ENCODE data around the gene STRBP.

Gene STRBP

GRCh38 chr9:123167474-123167873 is 100.9 kb downstream of the STRBP start:
- Histone ChIP-seq H4K20me1 (ENCODE audit: insufficient read depth, low read length) (no peaks in the 10 kb centered on the region), H3K4me1 (ENCODE audit: low read length) (peaks cover 7% of the 10 kb centered on the region), H3F3A (ENCODE audit: insufficient read depth, low read length) (peaks cover 5% of the 10 kb centered on the region; the same call in 1 of the 2 replicates), H3K9me3 (replicated peaks; ENCODE audit: insufficient read depth, low read length) (no peaks in the 10 kb centered on the region), H3K27me3 (replicated peaks; ENCODE audit: insufficient read depth, low read length) (no peaks in the 10 kb centered on the region), H3K36me3 (replicated peaks; ENCODE audit: insufficient read depth, low read length) (0 out of 2 replicates have a peak, but pooled peaks cover 3% of the 10 kb centered on the region), H2AFZ (ENCODE audit: low read length) (no peak overlapping the region), H3K4me3 (ENCODE audit: low read length) (no peak overlapping the region), H3K4me2 (ENCODE audit: low read depth, low read length) (no peak overlapping the region), H3K79me2 (ENCODE audit: low read length) (peaks cover 10% of the 10 kb centered on the region; the same call in 1 of the 2 replicates), H3K9me2 (replicated peaks; ENCODE audit: insufficient read depth, low read length) (no peaks in the 10 kb centered on the region), H3K9ac (ENCODE audit: low read length) (no peak overlapping the region), H3K27ac (ENCODE audit: low read length) (no peak overlapping the region)
- TF ChIP-seq EZH2 (optimal IDR thresholded peaks at IDR 0.05; ENCODE audit: low read depth, low read length) (no peak), CTCF (IDR thresholded peaks at IDR 0.05; ENCODE audit: low read length) (no peak), EZH2phosphoT487 (IDR thresholded peaks at IDR 0.05; ENCODE audit: low read length) (no peak)
- no peak for DNase-seq

- Histone ChIP-seq H3K9me3 (replicated peaks; ENCODE audit: insufficient read depth, low read length) (no peaks in the 10 kb centered on the region), H3K27me3 (replicated peaks; ENCODE audit: insufficient read depth, low read length) (no peaks in the 10 kb centered on the region), H3K4me1 (ENCODE audit: low read length) (peaks cover 7% of the 10 kb centered on the region), H3K9ac (ENCODE audit: low read length) (no peak overlapping the region), H3F3A (ENCODE audit: insufficient read depth, low read length) (peaks cover 5% of the 10 kb centered on the region; the same call in 1 of the 2 replicates), H2AFZ (ENCODE audit: low read length) (no peak overlapping the region), H3K79me2 (ENCODE audit: low read length) (no peaks in the 10 kb centered on the region), H3K4me3 (ENCODE audit: low read length) (no peak overlapping the region), H4K20me1 (ENCODE audit: insufficient read depth, low read length) (no peaks in the 10 kb centered on the region), H3K36me3 (replicated peaks; ENCODE audit: insufficient read depth, low read length) (no peaks in the 10 kb centered on the region), H3K9me2 (replicated peaks; ENCODE audit: insufficient read depth, low read length) (no peaks in the 10 kb centered on the region), H3K4me2 (ENCODE audit: low read depth, low read length) (no peak overlapping the region), H3K27ac (ENCODE audit: low read length) (no peak overlapping the region)
- DNase-seq, result no peak
- no peak for TF ChIP-seq EZH2 (optimal IDR thresholded peaks at IDR 0.05; ENCODE audit: low read depth, low read length)
- no peak for TF ChIP-seq CTCF (IDR thresholded peaks at IDR 0.05; ENCODE audit: low read length)
Observed at GRCh38 chr9:123165813-123166212, 102.6 kb downstream of the STRBP start.

GRCh38 chr9:123164285-123164684 is 104.1 kb downstream of the STRBP start:
- Histone ChIP-seq H3F3A (ENCODE audit: insufficient read depth, low read length) (no peaks in the 10 kb centered on the region), H4K20me1 (ENCODE audit: insufficient read depth, low read length) (no peaks in the 10 kb centered on the region), H2AFZ (ENCODE audit: low read length) (no peak overlapping the region), H3K4me2 (ENCODE audit: low read depth, low read length) (no peak overlapping the region), H3K4me1 (ENCODE audit: low read length) (no peaks in the 10 kb centered on the region), H3K4me3 (ENCODE audit: low read length) (no peak overlapping the region), H3K9me3 (replicated peaks; ENCODE audit: insufficient read depth, low read length) (no peaks in the 10 kb centered on the region), H3K27ac (ENCODE audit: low read length) (no peak overlapping the region), H3K9ac (ENCODE audit: low read length) (no peak overlapping the region), H3K79me2 (ENCODE audit: low read length) (no peaks in the 10 kb centered on the region), H3K36me3 (replicated peaks; ENCODE audit: insufficient read depth, low read length) (no peaks in the 10 kb centered on the region), H3K9me2 (replicated peaks; ENCODE audit: insufficient read depth, low read length) (no peaks in the 10 kb centered on the region), H3K27me3 (replicated peaks; ENCODE audit: insufficient read depth, low read length) (no peaks in the 10 kb centered on the region)
- TF ChIP-seq EZH2 (optimal IDR thresholded peaks at IDR 0.05; ENCODE audit: low read depth, low read length) (no peak), EZH2phosphoT487 (IDR thresholded peaks at IDR 0.05; ENCODE audit: low read length) (no peak), CTCF (IDR thresholded peaks at IDR 0.05; ENCODE audit: low read length) (no peak)
- DNase-seq, result no peak
